Activated T-helper 1 cell treated with anti-CD3 and anti-CD28 coated beads, Interleukin-2, amount 50 U/mL, for 16 hours (primary cell): ENCODE measurements around the gene PLXNA4.
"Not testable (repeated sequence)": the region's sequence is repeated elsewhere in the genome, so short reads cannot be mapped to it uniquely, and the experiment has no call there.

Experiments
- DNase-seq, 2 donors: peaks; one replicate each; pipeline ENCODE4 v3.0.0-alpha.2; 2020; ENCODE audit warnings: low read depth in 1 of 2, low spot score in 1 of 2

Gene PLXNA4

GRCh38 chr7:132575982-132576720 is at the start of gene PLXNA4:
Gene PLXNA4 (minus strand): TSS chr7:132576470. CDS start chr7:132508693, 67,777 bp downstream.
- DNase-seq: no peak

GRCh38 chr7:132625651-132626050 is 49.4 kb upstream of the PLXNA4 start:
- DNase-seq: no peak

GRCh38 chr7:132622081-132622480 is 45.8 kb upstream of the PLXNA4 start:
- no peak for DNase-seq

GRCh38 chr7:132619967-132620366 is 43.7 kb upstream of the PLXNA4 start:
- no peak for DNase-seq

GRCh38 chr7:132618956-132619305 is 42.7 kb upstream of the PLXNA4 start:
- DNase-seq: no peak

GRCh38 chr7:132618271-132618955 is 42.1 kb upstream of the PLXNA4 start:
- no peak for DNase-seq

GRCh38 chr7:132614428-132615318 is 38.4 kb upstream of the PLXNA4 start:
- no peak for DNase-seq

- no peak for DNase-seq
Measured at GRCh38 chr7:132613737-132614136, 37.5 kb upstream of the PLXNA4 start.

- DNase-seq: no peak
Measured at GRCh38 chr7:132610995-132611394, 34.7 kb upstream of the PLXNA4 start.

- no peak for DNase-seq
Measured at GRCh38 chr7:132609906-132610520, 33.7 kb upstream of the PLXNA4 start.

- DNase-seq: no peak
Measured at GRCh38 chr7:132609222-132609621, 33.0 kb upstream of the PLXNA4 start.

GRCh38 chr7:132608523-132608922 is 32.3 kb upstream of the PLXNA4 start:
- no peak for DNase-seq

GRCh38 chr7:132607656-132608055 is 31.4 kb upstream of the PLXNA4 start:
- DNase-seq: no peak

GRCh38 chr7:132604121-132604520 is 27.9 kb upstream of the PLXNA4 start:
- no peak for DNase-seq

GRCh38 chr7:132603220-132603833 is 27.1 kb upstream of the PLXNA4 start:
- no peak for DNase-seq

- no peak for DNase-seq
Measured at GRCh38 chr7:132601783-132602182, 25.5 kb upstream of the PLXNA4 start.

GRCh38 chr7:132596588-132596987 is 20.3 kb upstream of the PLXNA4 start:
- no peak for DNase-seq

- not testable (repeated sequence) for DNase-seq
Measured at GRCh38 chr7:132594741-132595140, 18.5 kb upstream of the PLXNA4 start.

- no peak for DNase-seq
Measured at GRCh38 chr7:132592936-132593335, 16.7 kb upstream of the PLXNA4 start.

- DNase-seq: no peak
Measured at GRCh38 chr7:132592231-132592920, 16.1 kb upstream of the PLXNA4 start.
